GM19397 (cell line): Measurements from ENCODE around the gene ERCC8.
"Not testable (repeated sequence)": the region's sequence is repeated elsewhere in the genome, so short reads cannot be mapped to it uniquely, and the experiment has no call there.

Source experiments
- ATAC-seq: cut with Tn5 transposase; IDR thresholded peaks from one replicate; pipeline ENCODE4 v1.9.1; 2021; ENCODE audit warnings: mild to moderate bottlenecking, moderate library complexity; ENCODE audit not compliant: unreplicated experiment

The ERCC8 gene

GRCh38 chr5:60944904-60945812, at the start of gene ERCC8, which contains the start of gene NDUFAF2:
TSS of gene ERCC8 (minus strand) at chr5:60945070. CDS start at chr5:60945008, 62 bp downstream.
TSS of gene NDUFAF2 (plus strand) at chr5:60945205. CDS start at chr5:60945256, 51 bp downstream.
- ATAC-seq, result peak; percentile 100

GRCh38 chr5:60993875-60994571, 49.2 kb upstream of the ERCC8 start:
- ATAC-seq, result no peak

- ATAC-seq, result no peak
Measured at GRCh38 chr5:60993425-60993824, 48.6 kb upstream of the ERCC8 start.

- no peak for ATAC-seq
Measured at GRCh38 chr5:60992871-60993270, 48.0 kb upstream of the ERCC8 start.

- ATAC-seq, result no peak
Measured at GRCh38 chr5:60989790-60990189, 44.9 kb upstream of the ERCC8 start.

- ATAC-seq, result not testable (repeated sequence)
Measured at GRCh38 chr5:60982127-60982526, 37.3 kb upstream of the ERCC8 start.

- no peak for ATAC-seq
Measured at GRCh38 chr5:60980511-60980910, 35.6 kb upstream of the ERCC8 start.

GRCh38 chr5:60978968-60979367, 34.1 kb upstream of the ERCC8 start:
- ATAC-seq, result no peak

- no peak for ATAC-seq
Measured at GRCh38 chr5:60977956-60978737, 33.3 kb upstream of the ERCC8 start.

GRCh38 chr5:60972231-60972630, 27.4 kb upstream of the ERCC8 start:
- ATAC-seq, result no peak

- no peak for ATAC-seq
Measured at GRCh38 chr5:60961685-60962084, 16.8 kb upstream of the ERCC8 start.

- ATAC-seq, result no peak
Measured at GRCh38 chr5:60960591-60960990, 15.7 kb upstream of the ERCC8 start.

GRCh38 chr5:60959156-60959555, 14.3 kb upstream of the ERCC8 start:
- ATAC-seq, result no peak

- no peak for ATAC-seq
Measured at GRCh38 chr5:60958712-60959111, 13.8 kb upstream of the ERCC8 start.

- ATAC-seq, result no peak
Measured at GRCh38 chr5:60958088-60958487, 13.2 kb upstream of the ERCC8 start.

- ATAC-seq, result no peak
Measured at GRCh38 chr5:60955239-60955638, 10.4 kb upstream of the ERCC8 start.

- ATAC-seq, result no peak
Measured at GRCh38 chr5:60948738-60949137, 3.9 kb upstream of the ERCC8 start.

- ATAC-seq, result peak; percentile 27
Measured at GRCh38 chr5:60945813-60946187, 930 bp upstream of the ERCC8 start.

GRCh38 chr5:60943624-60944023, 1.2 kb downstream of the ERCC8 start:
- ATAC-seq, result no peak

- ATAC-seq, result no peak
Measured at GRCh38 chr5:60929024-60929423, 15.8 kb downstream of the ERCC8 start.

GRCh38 chr5:60927450-60927849, 17.4 kb downstream of the ERCC8 start:
- ATAC-seq, result no peak
